G401.6 (cell line): ENCODE results near the gene RNASEH2B.

Experiments used
- FAIRE-seq: peaks from 2 replicates; lab custom pipeline; 2012; peaks lifted over from hg19 to GRCh38; lab: Jason Lieb, UNC

The RNASEH2B gene

DNA sequence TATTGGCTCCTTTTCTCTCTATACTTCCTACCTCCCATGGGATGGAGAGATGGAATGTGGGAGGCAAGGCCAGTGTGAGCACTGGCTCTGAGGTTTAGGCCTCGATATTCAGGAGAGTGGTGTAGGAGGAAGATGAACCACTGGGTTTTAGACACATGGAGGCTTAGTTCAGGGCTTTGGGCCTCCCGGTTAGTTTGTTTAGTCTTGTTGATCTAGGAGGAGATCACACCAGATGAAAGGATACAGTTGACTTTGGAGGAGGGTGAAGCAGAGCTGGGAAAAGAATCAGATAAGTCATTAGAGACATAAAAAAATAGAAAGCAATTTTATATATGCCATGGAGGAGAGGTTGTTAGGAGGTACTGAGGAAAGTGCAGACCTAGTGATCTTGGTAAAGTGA, 30.9 kb downstream of the RNASEH2B start:
- FAIRE-seq, result no peak

DNA sequence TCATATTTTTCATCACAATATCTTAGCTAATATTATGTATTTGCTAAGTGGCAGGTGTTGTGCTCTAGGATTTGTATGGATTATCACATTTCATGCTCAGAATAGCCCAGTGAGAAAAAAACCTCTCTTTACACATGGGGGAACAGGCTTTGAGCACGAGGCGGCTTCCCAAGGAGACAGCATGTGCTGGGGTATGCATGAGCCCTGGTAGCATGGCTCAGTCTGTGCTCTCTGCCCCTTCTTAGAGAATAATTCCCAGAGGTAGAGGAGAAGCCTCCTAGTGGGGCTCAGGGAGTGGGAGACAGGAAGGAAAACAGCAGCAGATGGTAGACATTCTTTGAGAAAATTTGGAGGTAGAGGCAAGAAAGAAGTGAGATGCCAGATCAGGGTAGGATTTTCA, 31.6 kb downstream of the RNASEH2B start:
- no peak for FAIRE-seq

DNA sequence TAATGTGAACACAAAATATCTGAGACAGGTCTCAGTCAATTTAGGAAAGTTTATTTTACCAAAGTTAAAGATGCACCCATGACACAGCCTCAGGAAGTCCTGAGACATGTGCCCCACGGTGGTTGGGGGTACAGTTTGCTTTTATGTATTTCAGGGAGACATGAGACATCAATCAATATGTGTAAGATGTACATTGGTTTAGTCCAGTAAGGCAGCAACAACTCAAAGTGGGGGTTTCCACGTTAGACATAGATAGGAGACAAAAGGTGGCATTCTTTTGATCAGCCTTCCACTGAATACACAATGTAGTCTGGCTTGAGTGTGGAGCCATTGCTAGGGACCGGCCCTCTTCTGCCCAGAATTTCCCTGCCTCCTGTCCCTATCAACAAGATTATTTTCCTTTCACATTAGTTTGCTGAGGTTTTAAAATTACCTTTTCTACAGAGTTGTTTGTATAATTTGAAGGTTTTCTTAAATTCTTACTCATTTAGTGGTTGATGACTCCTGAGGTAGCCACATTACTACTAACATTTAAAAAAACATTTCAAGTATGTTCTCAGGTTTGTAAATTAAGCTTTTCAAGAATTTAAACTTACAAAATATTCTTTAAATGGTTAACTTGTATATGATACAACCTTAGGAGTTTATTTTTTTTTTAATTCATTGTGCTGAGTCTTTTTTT, 33.2 kb downstream of the RNASEH2B start:
- FAIRE-seq, result no peak

DNA sequence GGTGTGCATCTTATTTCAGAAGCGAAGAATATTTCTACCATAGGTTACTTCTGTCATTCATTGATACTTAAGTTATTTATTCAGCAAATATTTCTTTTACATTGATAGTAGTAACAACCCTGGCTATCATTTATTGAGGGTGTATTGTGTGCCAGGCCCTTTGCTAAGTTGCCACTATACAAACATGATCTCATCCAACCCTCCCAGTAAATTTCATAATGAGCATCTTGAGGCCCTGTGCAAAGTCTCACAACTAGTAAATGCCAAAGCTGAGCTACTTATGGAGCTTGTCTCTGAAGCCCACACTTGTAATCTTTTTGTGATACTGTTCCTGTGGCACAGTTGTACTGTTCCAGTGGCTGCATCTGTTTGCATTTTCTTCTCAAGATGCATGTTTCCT, 36.1 kb downstream of the RNASEH2B start:
- no peak for FAIRE-seq

DNA sequence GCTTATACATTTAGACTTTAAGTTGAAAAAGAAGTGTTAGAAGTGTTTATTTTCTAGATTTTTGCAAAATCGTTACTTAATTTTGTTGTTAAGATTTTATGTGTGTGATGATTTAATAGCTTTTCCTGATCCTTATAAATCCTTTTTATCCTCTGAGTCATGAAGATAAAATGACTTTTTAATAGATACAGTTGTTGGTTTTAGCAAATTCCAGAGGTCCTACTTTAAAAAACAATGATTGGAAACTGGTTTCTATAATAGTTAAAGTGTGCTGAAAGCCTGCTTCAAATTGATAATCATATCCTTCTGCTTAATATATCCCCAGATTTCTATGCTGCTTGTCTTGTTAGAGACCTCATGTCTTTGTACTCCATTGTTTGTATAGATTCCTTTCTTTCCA, 39.0 kb downstream of the RNASEH2B start:
- FAIRE-seq, result no peak

DNA sequence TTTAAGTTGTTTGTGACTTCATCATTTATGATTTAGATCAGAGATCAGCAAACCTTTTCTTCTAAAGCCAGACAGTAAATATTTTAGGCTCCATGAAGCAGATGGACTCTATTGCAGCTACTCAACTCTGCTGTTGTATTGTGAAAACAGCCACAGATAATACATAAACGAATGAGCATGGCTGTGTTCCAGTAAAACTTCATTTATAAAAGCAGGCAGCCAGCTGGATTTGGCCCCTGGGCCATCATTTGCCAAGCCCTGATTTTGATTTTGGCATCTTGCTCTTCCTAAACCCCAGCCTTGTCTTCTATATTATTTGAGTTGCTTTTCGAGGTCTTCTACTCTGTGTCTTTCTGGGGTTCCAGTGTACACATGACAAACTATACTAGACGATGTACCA, 41.3 kb downstream of the RNASEH2B start:
- no peak for FAIRE-seq

DNA sequence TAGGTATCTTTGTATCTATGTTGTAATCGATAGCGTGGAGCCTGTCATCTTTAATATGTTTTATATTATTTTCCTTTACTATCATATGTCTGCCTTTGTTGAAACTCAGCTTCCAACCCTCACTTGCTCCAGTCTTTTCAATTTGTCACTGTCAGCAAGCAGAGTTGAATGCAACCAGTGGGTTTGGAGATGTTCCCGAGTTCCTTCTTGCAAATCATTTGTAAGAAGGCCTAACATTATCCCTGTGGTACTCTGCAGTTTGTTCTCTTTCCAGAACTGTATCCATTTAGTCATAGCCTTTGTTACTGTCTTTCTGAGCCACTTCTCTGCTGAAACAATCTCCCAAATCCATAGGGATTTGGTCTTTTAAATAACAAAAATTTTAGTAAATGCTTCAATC, 41.8 kb downstream of the RNASEH2B start:
- no peak for FAIRE-seq

DNA sequence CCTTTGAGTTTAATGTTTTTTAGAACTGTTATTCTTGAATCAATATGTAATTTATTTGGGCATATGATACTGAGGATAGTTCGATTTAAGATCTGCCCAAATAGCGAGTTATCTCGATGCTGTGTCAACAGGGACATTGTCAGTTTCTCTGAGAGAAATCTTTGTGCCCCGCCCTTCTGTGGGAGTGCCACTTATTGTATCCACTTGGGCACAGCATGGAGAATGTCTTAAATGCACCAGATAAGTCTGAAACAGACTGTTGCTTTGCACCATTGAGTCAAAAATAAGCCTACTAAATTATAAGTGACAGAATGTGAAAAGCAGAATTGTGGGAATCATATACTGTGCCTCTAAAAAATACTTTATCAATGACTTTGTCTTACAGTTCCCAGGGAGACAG, 45.6 kb downstream of the RNASEH2B start:
- FAIRE-seq, result no peak

DNA sequence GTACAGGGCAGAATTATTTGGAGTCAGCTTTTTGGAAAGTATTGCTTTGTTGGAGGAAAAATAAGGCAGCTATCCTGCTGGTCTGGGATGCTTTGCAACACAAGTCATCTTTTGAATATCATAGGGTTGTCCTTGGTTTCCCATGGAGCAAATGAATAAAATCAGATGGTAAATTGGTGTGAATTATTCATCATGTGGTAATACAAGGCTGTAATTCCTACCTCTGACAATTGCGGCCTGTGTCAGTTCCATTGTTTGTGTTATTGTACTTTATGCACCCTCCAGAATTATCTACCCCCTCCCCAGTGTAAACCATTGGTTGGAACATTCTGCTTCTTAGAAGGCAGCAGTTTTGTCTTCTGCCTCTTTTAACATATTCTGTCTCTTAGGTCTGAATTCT, 46.2 kb downstream of the RNASEH2B start:
- no peak for FAIRE-seq

DNA sequence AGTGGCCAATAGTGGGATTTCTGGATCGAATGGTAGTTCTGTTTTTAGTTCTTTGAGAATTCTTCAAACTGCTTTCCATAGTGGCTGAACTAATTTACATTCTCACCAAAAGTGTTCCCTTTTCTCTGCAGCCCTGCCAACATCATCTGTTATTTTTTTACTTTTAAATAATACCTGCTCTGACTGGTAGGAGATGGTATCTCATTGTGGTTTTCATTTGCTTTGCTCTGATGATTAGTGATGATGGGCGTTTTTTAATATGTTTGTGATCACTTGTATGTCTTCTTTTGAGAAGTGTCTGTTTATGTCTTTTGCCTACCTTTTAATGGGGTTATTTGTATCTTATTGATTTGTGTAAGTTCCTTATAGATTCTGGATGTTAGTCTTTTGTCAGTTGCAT, 48.0 kb downstream of the RNASEH2B start:
- FAIRE-seq, result no peak

DNA sequence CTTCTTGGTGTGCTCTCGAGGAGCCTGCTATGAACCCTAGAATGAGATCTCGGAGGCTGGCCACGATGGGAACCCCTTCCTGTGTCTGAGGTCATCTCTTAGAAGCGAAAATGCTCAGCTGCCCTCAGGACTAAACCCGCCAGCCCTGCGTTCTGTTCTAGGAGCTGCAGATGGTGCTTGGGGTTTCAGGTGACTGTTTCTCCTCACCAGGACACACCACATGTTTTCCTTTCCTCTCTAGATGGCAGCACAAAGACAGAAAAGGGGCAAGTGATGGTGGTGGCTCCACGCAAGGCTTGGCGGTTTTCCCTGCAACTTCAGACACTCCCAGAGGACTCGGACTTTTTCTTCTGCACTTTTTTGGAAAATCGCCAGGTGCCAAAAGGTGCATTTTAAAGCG, 60.1 kb downstream of the RNASEH2B start:
- no peak for FAIRE-seq

DNA sequence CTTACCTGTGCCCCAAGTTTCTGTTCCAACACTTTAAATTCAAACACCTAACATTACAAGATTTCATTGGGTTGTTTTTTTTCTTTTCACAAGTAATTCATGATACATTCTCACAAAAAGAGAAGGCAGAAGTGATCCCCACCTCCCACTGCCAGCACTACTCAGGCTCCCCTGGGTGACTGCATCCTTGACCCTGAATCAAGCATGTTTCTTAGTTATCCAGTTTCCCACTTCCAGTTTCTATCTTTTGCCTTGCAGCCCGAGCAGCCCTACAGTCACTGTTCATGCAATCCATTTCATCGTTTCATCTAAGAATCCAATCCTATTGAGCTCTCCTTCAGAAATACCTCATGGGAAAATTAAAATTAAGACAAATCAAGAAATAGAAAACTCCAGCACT, 61.4 kb downstream of the RNASEH2B start:
- FAIRE-seq, result no peak

DNA sequence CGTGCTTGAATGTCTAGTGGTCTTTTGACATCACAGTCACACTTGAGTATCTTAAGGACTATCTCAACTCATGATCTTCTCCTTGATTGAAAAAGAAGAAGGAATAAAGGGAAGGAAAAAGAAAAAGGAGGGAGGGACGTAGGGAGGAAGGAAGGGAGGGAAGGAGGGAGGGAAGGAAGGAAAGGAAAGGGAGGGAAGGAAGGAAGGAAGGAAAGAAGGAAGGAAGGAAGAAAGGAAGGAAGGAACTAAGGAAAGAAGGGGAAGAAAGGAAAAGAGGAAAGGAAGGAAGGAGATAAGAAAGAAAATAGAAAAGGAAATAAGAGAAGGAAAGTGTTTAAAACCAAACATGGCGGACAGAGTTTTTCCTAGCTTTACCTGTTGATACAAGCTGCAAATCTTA, 64.7 kb downstream of the RNASEH2B start:
- no peak for FAIRE-seq

DNA sequence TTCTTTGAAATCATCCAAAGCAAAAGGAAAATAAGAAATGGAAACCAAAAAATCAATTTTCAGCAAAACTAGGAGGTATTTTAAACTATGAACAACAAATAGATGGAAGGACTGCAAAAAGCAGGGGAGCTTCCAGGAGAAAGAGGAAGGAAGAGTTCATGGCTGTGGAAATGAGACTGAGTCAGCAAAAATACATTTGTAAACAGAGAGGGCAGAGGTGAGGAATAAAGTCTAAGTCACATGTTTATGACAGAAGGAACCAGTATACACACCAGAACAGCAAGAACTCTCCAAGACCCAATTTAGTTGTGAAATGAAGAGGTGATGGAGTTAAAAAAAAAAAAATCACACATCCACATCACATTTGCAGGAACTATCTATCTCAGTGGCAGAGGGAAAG, 69.6 kb downstream of the RNASEH2B start:
- no peak for FAIRE-seq

DNA sequence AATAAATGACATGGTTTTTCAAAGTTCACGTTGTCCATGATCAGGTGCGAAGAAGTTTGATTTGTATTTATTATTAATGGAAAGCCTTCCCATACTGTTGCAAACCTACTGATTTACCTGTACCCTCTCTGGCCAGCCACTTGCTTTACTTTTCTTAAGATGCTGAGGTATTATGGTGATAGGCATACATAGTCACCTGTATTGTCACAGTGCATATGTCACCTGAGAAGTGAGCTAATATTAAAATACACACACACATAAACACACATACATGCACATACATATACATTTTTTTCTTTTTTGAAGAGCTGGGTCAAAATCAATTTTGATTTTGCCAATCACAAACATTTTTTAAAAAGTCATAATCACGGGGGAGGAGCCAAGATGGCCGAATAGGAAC, 72.1 kb downstream of the RNASEH2B start:
- FAIRE-seq, result no peak

DNA sequence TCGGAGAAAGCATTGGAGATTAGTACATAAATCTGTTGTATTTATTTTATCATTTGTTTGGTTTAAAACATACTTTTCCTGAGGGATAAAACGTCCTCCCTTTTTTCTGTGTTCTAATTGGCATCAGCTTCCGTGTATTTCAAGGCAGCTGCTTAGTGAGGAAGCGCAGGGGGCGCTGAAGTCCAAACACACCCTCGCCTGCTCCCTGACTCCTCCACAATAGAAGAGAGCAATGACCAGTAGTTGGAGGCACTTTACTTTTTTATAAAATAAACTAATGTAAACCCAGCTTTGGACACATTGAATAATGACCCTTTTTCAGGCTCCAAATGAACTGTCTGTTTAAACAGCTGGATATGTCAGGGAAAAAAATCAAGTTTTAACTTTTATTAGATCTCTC, 79.9 kb downstream of the RNASEH2B start:
- FAIRE-seq, result no peak

DNA sequence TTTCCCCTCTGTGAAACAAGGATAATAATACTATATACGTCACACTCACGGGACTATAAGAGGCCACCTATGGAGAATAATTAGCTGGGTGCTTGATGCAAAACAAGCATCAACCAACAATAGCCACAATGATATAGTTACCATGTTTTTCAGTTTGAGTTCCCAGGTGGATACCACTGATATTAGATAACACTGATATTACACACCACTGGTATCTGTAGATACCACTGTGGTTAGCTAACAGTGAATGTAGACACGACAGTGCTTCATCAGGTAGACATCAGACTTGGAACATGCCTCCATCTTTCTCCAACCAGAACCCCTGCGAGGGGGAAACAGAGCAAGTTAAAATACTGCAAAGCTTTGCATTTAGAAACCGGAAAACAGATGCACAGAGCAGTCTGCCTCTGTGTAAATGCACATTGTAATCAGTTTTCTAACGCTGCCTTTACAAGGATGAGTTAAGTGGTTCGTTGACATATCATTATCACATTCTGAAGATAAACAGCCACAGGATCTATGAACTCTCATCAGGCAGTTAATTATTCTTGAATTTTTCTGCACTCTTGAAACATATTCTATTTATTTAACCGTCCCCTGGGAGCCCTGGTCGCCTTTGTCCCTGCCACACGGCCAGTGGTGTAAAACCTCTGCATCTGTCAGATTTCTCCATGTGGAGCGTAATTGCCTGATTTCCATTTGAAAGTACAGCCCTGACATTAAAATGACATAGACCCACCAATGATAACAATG, 80.7 kb downstream of the RNASEH2B start:
- no peak for FAIRE-seq

DNA sequence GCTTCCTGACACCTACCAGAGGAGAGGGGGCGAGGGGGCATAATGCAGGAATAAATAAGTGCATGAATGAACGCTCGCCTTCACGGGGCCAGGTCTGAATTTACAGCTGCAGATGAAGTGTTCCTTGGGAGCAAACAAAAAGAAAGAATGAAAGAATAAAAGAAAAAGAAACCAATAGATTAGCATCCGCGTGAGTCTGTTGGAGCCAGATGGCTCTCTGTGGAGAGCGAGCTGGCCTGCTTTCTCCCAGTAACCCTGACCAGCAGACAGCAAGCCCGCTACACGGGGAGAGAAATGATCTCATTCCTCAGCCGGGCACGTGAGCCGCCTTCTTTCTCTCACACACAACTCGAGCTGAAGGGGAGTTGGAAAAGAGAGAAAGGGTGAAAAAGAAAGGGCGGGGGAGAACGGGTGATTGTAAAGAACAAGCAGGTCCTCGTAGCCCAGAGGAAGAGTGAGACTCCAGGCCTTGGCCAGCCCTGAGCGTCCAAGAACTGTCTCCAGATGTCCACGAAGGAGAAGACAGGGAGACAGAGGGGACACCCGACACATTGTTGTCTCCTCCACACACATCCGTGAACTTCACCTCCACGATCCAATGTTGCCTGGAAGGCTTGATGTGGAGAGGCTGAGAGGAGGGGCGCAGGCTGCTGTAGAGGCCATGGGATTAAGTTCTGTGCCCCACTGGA, 81.4 kb downstream of the RNASEH2B start:
- FAIRE-seq, result no peak

DNA sequence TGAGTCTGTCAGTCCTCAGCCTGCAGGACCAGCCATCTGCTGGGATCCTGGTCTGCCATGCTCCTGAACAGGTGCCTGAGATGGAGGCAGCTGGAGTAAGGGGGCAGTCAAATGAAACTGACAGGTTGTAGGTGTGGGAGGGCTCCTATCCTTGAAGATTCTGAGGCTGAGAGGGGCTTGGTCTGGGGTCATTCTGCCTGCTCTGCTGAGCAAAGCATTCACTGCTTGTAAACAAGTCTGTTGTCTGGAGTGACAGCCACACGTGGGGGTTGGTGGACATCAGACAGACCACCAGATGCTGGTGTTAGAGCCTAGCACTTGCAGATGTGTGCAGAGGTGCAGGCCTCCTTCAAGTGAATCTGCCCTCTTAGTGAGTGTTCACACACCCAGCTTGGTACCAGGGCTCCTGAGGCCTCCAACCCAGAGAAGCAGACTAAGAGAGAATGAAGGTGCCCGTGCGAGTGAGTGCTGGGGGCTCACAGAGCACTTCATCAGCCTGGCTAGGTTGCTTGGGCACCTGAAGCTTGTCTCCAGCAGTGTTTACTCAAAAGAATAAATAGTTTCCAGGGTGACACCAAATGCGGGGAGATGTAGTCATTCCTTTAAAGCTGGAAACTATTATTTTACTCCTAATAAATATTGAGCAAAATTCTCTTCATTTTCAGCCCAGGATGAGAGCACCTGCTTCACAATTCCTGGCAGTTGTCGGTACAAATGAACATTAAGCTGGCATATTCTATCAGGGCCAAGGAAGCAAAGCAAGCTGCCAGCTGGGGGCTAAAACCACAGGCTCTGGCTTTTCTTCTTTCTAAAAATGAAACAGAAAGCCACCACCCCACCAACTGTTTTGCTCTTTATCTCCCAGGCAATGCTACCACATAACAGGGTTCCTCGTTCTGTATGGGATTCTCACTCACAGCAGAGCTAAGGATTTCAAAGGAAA, 82.3 kb downstream of the RNASEH2B start:
- no peak for FAIRE-seq

DNA sequence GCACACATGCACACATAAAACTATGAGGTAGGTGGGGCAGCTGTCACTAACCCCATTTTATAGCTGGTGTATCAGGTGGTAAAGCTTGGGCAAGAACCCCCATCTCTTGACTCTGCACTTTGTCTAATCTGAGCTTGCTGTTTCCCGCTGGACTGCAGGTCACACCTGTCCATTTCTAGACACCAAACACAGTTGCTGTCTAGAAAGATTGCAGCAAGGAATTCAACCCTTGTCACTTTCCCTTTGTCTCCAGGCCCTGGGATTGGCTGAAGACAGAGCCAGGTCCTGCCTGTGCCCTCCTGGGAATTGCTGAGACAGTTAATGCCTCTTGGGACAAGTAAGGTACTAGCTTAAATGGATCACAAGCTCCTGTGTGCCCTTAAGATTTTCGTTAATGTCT, 83.8 kb downstream of the RNASEH2B start:
- FAIRE-seq, result no peak

DNA sequence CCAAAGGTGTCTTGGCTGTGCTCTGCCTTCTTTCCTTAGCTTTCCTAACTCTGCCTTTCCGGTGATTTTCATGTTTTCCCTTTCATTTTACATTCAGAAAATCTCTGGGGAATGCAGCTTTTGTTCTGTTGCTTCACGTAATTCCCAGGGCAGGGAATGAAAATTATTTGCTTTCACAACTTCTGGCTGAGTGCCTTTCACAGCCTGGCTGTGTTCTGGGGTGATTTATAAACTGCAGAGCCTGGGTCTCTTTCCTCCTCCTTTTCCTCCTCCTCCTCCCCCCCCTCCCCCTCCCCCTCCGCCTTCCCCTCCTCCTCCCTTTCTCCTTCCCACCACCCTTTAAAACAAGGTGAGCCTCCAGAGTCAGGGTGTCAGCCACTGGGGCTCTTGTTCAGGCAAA, 84.3 kb downstream of the RNASEH2B start:
- no peak for FAIRE-seq

DNA sequence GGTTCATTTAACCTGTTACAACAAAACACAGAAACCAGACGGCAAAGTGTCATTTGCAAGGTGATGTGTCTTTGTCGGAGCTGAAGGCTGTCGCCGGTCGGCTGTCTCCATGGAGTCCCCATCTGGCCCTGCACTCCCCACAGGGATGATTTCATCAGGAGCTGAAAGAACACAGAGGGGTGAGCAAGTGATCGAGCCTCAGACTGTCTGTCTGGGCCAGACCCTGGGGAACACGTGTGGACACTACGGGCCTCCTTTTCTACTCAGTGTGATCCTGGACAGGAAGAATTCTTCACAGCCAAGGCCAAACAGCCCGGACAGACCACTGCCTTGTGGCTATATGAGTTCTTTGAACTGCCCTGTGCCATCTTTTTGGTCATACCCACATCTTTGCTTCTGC, 85.1 kb downstream of the RNASEH2B start:
- FAIRE-seq, result no peak

DNA sequence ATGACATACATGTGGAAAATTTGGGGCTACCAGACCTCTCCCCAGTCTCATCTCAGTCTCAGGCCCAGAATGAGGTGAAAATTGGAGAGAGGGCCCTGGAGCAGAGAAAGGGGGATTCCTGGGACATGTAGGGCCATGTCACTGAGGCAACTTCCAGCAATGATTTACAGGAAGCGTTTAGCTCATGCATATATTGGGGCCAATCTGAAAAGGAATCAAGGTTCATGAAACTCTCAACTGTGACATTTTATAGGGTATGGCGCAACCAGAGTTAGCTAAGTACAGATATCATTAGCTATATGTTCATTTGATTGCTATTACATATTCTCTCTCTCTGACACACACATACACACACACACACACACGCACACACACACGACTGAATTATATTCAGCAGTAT, 86.3 kb downstream of the RNASEH2B start:
- no peak for FAIRE-seq
